HG03025 (cell line): ENCODE measurements around the gene SOWAHB.
"Not testable (repeated sequence)": the region's sequence is repeated elsewhere in the genome, so short reads cannot be mapped to it uniquely, and the experiment has no call there.

Experiments
- ATAC-seq: cut with Tn5 transposase; IDR thresholded peaks from one replicate; pipeline ENCODE4 v1.9.1; 2021; ENCODE audit warnings: mild to moderate bottlenecking, moderate library complexity; ENCODE audit not compliant: unreplicated experiment, low FRiP score

SOWAHB gene

GRCh38 chr4:76895619-76896018 lies 2.3 kb downstream of the SOWAHB start:
- no peak for ATAC-seq

DNA sequence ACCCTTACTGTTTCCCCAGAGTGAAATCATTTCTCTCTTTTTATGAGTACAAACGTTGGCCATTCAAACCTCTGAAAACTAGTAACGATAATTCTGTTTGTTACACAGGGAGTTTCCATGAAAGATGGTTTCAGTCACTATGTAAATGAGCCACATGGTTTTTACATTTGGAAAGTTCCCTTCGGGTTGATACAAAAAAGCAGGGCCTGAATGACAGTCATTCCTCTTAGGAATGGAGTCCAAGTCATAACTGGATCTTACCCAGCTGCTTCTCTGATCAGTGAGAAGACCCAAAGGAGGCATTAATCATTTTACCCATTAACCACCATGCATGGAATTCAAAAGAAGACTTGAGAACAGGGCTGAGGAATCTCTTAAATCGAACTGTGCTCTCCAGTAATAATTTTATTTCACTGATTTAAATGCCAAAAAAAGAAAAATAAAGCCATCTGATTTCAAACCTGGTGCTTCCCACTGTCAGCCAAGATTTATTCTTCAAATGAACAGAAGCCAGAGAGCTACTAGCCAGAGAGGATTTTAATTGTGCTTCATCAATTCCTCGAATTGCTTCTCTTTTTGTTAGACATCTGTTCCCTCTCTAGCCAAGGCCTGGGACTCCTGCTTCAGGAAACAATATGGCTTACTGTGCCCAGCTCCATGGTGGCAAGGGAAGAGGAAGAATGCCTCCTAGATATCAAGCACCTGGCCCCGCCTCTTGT lies 3.2 kb downstream of the SOWAHB start:
- no peak for ATAC-seq

GRCh38 chr4:76892601-76893000 lies 5.3 kb downstream of the SOWAHB start:
- ATAC-seq, result no peak

DNA sequence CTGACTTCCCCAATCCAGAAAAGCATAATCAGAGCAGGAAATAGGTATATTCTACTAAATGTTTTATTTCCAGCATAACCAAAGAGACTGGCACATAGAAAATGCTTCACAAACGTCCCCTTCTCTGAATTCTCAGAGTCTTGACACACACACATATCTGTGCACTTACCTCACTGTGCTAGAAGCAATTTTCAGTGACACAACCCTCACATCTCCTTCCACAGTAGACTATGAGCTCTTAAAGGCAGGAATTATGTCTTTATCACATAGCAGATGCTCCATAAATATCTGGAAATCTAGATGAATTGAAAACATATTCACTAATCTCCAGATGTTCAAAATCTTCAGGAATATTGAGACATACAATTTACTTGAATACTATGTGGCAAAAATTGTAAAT lies 5.9 kb downstream of the SOWAHB start:
- ATAC-seq, result no peak

DNA sequence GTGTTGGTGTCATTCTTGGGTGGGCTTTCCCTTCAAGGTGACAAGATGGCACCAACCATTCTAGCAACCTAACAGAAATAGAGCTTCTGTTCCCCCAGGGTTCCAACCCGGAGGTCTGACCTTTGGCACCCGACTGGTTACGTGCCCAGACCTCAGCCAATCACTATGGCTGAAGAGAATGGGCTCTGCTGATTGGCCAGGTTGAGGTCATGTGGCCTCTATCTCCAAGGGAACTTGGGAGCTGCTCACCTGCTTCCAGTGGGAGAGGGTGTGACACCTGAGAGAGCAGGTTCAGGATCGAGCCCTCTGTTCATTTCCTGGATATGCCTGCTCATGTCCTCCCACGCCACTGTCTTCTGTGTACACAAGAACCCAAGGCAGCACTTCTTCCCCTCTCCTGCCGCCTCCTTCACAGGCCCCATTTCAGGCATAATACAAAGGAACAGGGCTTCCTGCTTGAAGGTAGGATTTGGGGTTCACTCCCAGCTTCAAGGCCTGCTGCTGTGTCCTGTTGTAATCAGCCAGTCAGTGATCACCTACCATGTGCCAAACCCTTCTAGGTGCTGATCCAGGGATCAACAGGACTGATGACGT lies 11.0 kb downstream of the SOWAHB start:
- ATAC-seq, result no peak

GRCh38 chr4:76886214-76886613 lies 11.7 kb downstream of the SOWAHB start:
- ATAC-seq, result no peak

- ATAC-seq, result no peak
These were observed 14.8 kb downstream of the SOWAHB start for GRCh38 chr4:76883147-76883546.

DNA sequence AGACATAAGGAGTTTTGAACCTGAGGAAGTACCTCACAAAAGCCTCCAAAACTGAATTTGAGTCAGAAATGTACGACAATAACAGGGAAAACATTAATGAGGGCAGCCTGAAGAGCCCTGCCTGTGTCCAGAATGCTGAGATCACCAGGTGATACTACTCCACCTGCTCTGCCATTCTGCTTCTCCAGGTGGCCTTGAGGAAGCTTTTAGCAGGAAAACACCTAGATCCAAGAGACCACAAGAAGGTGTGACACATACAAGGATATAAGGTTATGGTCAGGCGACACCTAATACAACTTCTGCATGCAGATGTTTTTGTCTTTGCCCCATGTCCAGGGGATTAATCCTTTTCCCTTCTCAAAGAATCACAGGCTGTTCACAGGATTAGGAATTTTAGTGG lies 15.3 kb downstream of the SOWAHB start:
- ATAC-seq, result no peak

DNA sequence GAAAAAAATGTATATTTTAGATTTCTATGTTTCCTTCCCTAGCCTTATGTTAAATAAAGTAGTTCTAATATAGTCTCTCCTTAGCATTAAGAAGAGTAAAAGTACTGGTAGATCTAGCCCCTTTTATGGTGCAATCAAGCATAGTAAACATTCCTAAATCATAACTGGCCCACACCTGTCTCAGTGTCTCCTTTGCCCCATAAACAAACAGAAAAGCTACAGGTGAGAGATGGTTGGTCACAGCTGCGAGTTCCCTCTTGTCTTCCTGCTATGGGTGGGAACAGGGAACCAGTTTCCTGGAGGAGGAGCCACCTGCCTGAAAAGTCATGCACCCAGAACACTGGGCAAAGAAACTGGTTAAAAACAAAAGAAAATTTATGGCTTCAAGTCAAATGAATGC lies 16.6 kb downstream of the SOWAHB start:
- no peak for ATAC-seq

GRCh38 chr4:76879731-76880364 lies 18.1 kb downstream of the SOWAHB start:
- no peak for ATAC-seq

DNA sequence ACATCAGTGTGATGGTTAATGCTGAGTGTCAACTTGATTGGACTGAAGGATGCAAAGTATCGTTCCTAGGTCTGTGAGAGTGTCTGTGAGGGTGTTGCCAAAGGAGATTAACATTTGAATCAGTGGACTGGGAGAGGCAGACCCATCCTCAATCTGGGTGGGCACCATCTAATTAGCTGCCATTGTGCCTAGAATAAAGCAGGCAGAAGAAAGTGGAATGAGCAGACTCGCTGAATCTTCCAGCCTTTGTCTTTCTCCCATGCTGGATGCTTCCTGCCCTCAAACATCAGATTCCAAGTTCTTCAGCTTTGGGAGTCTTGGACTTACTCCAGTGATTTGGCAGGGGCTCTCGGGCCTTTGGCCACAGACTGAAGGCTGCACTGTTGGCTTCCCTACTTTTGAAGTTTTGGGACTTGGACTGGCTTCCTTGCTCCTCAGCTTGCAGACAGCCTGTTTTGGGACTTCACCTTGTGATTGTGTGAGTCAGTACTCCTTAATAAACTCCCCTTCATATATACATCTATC lies 19.2 kb downstream of the SOWAHB start:
- not testable (repeated sequence) for ATAC-seq

GRCh38 chr4:76874176-76874575 lies 23.8 kb downstream of the SOWAHB start:
- ATAC-seq, result no peak

DNA sequence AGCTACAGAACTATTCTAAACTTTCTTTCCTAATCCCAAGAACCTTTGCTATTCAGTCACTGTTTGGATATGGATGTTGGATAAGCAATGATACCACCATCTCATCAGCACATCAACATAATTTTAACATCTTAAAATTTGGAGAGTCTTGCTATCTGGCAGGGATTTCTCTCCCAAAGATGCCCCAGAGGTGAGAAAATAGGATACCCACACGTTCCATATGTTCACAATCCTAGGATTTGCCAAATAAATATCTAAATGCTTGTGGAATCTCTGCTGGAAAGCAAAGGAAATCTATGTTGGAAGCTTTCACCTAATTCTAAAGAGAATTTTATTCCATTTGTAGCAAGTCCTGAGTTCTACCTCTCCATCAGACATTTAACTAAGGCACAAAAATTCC lies 24.4 kb downstream of the SOWAHB start:
- no peak for ATAC-seq

DNA sequence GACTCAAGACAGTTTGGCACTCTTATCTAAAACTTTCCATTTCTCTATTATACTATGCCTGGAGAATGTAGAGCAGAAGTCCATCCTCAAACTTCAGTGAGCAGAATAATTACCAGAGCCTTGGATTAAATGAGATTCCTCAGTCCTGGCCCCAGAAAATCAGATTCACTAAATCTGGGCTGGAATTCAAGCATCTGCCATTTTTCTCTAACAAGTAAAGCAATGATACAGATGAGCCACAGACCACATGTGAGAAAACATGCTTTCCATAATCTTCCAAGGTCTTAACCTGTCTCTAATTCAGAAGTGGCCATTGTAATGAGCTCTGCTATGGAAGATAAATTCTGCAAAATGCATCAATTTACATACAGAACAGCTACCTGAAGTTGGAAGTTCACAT lies 25.4 kb downstream of the SOWAHB start:
- ATAC-seq, result no peak

- not testable (repeated sequence) for ATAC-seq
These were observed 29.2 kb downstream of the SOWAHB start for GRCh38 chr4:76868780-76869179.

DNA sequence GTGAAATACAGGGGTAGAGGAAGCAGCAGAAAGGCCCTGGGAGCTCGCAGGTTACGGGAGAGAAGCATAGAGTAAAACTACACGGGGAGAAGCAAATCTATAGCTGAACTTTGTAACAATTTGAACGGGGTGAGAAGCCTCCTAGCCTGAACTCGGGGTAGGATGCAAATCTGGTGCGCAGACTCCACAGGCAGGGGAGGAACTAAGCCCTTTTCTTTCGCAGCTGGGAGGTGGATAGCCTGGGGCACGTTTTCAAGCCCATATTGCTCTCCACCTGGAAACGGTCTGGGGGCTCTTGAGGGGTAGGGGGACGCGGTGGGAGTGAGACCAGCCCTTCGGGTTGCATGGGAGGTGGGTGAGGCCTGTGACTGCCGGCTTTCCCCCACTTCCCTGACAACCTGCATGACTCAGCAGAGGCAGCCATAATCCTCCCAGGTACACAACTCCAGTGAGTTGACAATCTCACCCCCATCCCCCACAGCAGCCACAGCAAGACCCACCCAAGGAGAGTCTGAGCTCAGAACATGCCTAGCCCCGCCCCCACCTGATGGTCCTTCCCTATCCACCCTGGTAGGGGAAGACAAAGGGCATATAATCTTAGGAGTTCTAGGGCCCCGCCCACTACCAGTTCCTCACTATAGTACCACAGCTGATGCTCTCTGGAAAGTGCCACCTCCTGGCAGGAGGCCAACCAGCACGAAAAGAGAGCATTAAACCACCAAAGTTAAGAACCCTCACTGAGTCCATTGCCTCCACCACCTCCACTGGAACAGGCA lies 29.9 kb downstream of the SOWAHB start:
- no peak for ATAC-seq

DNA sequence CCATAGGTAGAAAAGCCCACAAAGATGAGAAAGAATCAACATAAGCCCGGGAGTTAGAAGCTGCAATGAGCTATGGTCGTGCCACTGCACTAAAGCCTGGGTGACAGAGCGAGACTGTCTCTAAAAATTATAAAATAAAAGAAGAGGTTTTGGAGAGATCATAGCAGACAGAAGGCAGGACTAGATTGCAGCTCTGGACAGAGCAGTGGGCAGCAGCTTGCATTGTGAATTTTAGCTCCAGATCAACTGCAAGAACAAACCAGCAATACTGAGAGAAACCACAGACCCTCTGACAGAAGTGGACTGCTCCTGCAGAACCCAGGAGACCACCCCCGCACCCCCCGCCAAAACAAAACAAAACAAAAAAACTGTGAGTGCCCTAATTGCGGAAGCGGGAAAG lies 30.6 kb downstream of the SOWAHB start:
- ATAC-seq, result no peak

GRCh38 chr4:76866641-76867040 lies 31.3 kb downstream of the SOWAHB start:
- no peak for ATAC-seq

- no peak for ATAC-seq
These were observed 39.6 kb downstream of the SOWAHB start for GRCh38 chr4:76858319-76858718.

- ATAC-seq, result no peak
These were observed 40.9 kb downstream of the SOWAHB start for GRCh38 chr4:76857074-76857409.
